ENCODE measurements around the gene LRRC32. TPM values are rescaled to one million over a fixed set of nuclear protein-coding genes. Genes with fewer than 3 reads are reported as not detected.

Gene LRRC32
- total RNA-seq, 1 donor from 2014 or later = 192 TPM

DNA sequence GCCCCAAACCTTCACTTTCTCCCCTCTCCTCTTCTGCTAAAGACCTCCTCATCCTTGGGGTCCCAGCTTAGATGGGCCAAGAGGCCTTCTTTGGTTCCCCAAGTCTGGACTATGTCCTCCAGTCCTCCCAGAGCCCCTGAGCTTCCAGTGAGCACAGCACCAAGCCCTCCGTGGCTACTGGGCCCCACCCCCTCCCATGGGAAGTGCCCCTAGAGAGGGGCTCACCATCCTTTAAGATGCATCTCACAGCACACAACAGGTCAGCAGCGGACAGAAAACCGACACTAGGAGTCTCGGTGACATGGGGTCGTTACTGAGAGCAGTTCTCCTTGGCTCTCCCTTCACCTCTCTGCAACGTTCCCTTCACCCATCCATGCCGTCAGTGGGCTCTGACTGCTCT, 2.7 kb downstream of the LRRC32 start:
- intact Hi-C loops (cut with DNase I) = loop anchor here (10.0 kb wide), 1 partner anchor 93 kb away; no protein-coding TSS in a partner anchor
- DNase-seq (ENCODE audit: low spot score) = peak; percentile 51
- no peak for ATAC-seq

- ATAC-seq = no peak
- intact Hi-C loops (cut with DNase I) = loop anchor here (10.0 kb wide), 1 partner anchor 93 kb away; no protein-coding TSS in a partner anchor
- peak; percentile 52 for DNase-seq (ENCODE audit: low spot score)
Observed at GRCh38 chr11:76667271-76667818, 3.2 kb downstream of the LRRC32 start.

- intact Hi-C loops (cut with DNase I) = loop anchor here (10.0 kb wide), 1 partner anchor 92 kb away; no protein-coding TSS in a partner anchor
- no peak for DNase-seq (ENCODE audit: low spot score)
- ATAC-seq = no peak
Observed at GRCh38 chr11:76666830-76667229, 3.7 kb downstream of the LRRC32 start.

GRCh38 chr11:76666408-76666807, 4.1 kb downstream of the LRRC32 start:
- DNase-seq (ENCODE audit: low spot score) (peak; percentile 69), ATAC-seq (peak; percentile 33)
- intact Hi-C loops (cut with DNase I) = loop anchor here (10.0 kb wide), 1 partner anchor 92 kb away; no protein-coding TSS in a partner anchor

GRCh38 chr11:76665921-76666351, 4.6 kb downstream of the LRRC32 start:
- DNase-seq (ENCODE audit: low spot score) (peak; percentile 58), ATAC-seq (no peak)
- intact Hi-C loops (cut with DNase I) = loop anchor here (10.0 kb wide), 1 partner anchor 91 kb away; no protein-coding TSS in a partner anchor

- intact Hi-C loops (cut with DNase I) = loop anchor here (10.0 kb wide), 1 partner anchor 90 kb away; no protein-coding TSS in a partner anchor
- ATAC-seq (no peak), DNase-seq (ENCODE audit: low spot score) (peak; percentile 41)
Observed at GRCh38 chr11:76665172-76665571, 5.4 kb downstream of the LRRC32 start.

GRCh38 chr11:76664578-76665061, 5.9 kb downstream of the LRRC32 start:
- intact Hi-C loops (cut with DNase I) = loop anchor here (10.0 kb wide), 1 partner anchor 90 kb away; no protein-coding TSS in a partner anchor
- ATAC-seq (no peak), DNase-seq (ENCODE audit: low spot score) (peak; percentile 35)

DNA sequence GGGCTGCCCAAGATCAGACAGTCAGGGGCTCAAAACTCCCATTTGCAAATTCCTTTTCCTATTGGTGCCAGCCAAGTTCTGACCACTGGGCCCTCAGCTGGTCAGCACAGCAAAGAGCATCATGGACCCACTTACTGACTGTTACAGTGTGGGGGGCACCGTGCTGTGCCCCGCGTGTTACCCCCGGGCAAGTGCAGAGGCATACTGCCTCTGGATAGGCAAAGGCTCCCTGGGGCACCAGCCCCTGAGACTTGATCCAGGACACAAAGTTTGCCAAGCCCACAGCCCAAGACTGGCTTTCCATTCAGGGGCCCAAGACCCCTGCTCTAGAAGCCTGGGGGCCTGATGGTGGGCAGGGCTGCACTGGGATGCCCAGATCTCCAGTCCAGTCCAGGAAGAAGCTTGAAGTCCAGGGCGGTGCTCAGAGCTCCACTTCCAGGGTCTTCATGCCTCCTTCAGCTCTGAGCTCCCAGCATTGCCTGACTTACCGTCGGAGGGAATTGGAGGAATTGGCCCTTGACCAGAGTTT, 6.6 kb downstream of the LRRC32 start:
- ATAC-seq (no peak), DNase-seq (ENCODE audit: low spot score) (peak; percentile 36)
- intact Hi-C loops (cut with DNase I) = loop anchor here (10.0 kb wide), 1 partner anchor 89 kb away; no protein-coding TSS in a partner anchor

GRCh38 chr11:76663486-76663810, 7.1 kb downstream of the LRRC32 start:
- intact Hi-C loops (cut with DNase I) = loop anchor here (10.0 kb wide), 1 partner anchor 89 kb away; no protein-coding TSS in a partner anchor
- DNase-seq (ENCODE audit: low spot score) = peak; percentile 40
- ATAC-seq = no peak

DNA sequence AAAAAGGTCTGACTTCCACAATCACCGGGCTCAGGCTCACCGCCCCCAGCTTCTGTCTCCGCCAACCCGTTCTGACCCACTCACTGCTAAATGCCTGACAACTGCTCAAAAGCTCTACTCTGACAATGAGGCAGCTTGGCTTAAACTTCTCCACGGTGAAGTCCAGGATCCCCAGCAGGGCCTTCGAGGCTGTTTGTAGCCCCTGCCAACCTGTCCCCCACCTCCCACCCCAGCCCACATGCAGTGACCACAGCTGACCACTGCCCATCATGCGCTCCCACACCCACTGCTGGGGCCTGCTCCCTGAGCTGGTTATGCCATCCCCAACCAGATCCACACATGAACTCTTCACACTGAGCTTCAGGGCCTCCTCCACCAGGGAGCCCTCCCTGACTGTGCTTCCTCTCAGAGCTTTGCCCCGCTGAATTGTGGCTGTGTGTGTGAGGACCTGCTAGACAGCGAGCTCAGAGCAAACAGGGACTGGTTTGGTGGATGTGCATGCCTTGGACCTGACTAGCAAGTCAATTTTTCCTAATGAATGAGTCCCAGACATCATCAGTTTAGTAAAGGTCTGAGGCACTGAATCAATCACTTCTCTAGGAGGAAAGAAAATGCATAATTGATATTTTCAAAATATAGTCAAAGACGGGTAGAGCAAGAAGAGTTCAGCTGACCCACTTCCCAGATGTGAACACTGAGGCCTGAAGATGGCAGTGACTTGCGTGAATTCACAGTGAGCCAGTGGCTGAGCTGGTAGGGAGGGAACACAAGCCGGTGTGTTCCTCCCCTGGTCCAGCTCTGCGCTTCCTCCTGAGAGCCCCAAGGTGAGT, 7.7 kb downstream of the LRRC32 start:
- DNase-seq (ENCODE audit: low spot score) = peak; percentile 45
- intact Hi-C loops (cut with DNase I) = loop anchor here (10.0 kb wide), 1 partner anchor 88 kb away; no protein-coding TSS in a partner anchor
- ATAC-seq = no peak

GRCh38 chr11:76661834-76662434, 8.6 kb downstream of the LRRC32 start:
- intact Hi-C loops (cut with DNase I) = loop anchor here (10.0 kb wide), 1 partner anchor 87 kb away; no protein-coding TSS in a partner anchor
- ATAC-seq = peak; percentile 65

GRCh38 chr11:76661306-76661751, 9.2 kb downstream of the LRRC32 start:
- DNase-seq (ENCODE audit: low spot score) = peak; percentile 55
- intact Hi-C loops (cut with DNase I) = loop anchor here (10.0 kb wide), 1 partner anchor 87 kb away; no protein-coding TSS in a partner anchor
- no peak for ATAC-seq

More at GRCh38 chr11:76661834-76662434, 8.6 kb downstream of the LRRC32 start:
- peak; percentile 61 for DNase-seq (ENCODE audit: low spot score)

DNA sequence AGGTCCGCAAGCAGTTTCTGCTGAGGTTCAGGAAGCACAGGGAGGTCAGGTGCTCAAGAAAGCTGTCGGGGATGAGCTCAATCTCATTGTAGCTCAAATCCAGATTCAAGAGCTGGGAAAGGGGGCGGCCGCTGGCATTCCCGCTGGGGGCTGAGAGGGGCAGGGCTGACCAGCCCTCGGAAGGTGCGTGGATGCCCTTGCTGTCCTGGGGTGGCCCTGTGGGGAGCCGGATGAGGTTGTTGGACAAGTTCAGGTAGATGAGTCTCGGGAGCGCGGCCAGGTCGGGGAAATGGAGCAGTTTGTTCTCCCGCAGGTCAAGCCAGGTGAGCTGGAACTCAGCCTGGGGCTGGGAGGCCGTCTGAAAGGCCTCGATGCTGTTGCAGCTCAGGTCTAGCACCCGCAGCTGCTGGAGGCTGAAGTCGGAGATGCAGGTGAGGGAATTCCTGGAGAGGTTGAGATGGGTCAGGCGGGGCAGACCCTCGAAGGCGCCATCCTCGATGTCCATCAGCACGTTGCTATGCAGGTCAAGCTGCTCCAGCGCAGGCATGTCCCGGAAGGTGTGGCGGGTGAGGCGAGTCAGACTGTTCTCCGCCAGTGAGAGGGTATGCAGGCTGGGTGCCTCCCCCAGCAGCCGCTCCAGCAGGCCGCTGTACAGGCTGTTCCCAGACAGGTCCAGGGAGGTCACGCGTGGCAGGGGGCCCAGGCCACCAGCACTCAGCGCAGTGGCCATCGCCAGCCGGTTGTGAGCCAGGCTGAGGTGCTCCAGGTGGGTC, 9.8 kb downstream of the LRRC32 start:
- peak; percentile 58 for DNase-seq (ENCODE audit: low spot score)
- ATAC-seq = peak; percentile 12
- intact Hi-C loops (cut with DNase I) = loop anchor here (10.0 kb wide), 1 partner anchor 86 kb away; no protein-coding TSS in a partner anchor

DNA sequence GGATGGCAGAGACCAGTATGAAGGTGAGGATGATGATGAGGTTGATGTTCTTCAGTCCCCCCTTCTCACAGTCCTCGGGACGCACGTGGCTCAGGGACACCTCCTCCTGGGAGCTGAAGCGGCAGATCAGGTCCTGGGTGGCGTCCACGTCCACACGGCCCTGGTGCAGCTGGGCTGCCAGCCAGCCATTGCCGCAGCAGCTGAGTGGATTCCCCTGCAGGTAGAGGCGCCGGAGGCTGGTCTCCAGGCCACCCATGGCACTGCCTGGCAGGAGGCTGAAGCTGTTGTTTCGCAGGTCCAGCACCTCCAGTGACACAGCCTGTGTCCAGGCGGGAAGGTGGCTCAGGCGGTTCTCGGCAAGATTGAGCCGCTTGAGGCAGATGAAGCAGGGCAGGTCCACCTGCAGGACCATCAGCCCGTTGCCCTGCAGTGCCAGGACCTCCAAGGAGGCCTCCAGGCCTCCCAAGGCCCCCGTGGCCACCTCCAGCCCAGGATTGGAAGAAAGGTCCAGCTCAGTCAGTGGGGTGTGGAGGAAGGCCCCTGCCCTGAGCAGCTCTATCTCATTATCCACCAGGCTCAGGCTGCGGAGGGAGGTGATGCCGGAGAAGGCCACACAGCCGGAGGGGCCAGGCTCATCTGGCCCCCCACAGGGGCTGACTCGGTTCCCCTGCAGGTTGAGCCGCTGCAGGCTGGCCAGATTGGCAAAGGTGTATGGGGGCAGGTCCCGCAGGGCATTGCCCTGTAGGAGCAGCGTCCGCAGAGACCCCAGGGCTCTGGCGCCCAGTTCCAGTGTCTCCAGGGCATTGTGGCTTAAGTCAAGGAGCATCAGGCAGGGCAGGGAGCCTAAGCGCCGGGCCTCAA, 10.6 kb downstream of the LRRC32 start:
- ATAC-seq (no peak), DNase-seq (ENCODE audit: low spot score) (peak; percentile 58)

GRCh38 chr11:76658651-76659650, 11.6 kb downstream of the LRRC32 start:
- DNase-seq (ENCODE audit: low spot score) (peak; percentile 49), ATAC-seq (no peak)
- intact Hi-C loops (cut with DNase I) = no loop called here

More for the DNA sequence above, 10.6 kb downstream of the LRRC32 start:
- intact Hi-C loops (cut with DNase I) = loop anchor here (10.0 kb wide), 1 partner anchor 85 kb away; no protein-coding TSS in a partner anchor

DNA sequence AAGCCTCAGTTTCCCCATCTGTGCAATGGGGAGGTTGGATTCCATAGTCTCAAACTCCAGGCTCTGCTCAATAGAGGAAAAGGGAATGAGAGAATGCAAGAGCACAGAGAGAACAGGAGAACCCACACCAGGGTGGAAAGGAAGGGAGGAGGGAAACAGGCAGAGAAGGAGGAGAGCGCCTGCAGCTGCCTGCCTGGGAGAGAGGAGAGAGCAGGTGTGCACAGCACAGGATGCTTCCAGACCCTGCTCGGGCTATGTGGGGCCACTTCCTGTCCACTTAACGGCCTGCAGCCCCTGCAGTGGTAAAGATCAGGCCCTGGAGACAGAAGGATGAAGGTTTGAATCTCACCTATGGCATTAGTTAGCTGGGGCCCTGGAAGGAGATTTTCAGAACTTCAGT, 12.3 kb downstream of the LRRC32 start:
- peak; percentile 30 for DNase-seq (ENCODE audit: low spot score)
- ATAC-seq = no peak

More for the DNA sequence above, 12.3 kb downstream of the LRRC32 start:
- intact Hi-C loops (cut with DNase I) = no loop called here

Data from sciatic nerve (tissue), 2 donors.